GM18868 (cell line): ENCODE results near the gene MAST4.

ENCODE experiments used
- ATAC-seq: cut with Tn5 transposase; IDR thresholded peaks from one replicate; pipeline ENCODE4 v1.9.1; 2021; ENCODE audit warnings: mild to moderate bottlenecking, moderate library complexity; ENCODE audit not compliant: unreplicated experiment

The MAST4 gene

DNA sequence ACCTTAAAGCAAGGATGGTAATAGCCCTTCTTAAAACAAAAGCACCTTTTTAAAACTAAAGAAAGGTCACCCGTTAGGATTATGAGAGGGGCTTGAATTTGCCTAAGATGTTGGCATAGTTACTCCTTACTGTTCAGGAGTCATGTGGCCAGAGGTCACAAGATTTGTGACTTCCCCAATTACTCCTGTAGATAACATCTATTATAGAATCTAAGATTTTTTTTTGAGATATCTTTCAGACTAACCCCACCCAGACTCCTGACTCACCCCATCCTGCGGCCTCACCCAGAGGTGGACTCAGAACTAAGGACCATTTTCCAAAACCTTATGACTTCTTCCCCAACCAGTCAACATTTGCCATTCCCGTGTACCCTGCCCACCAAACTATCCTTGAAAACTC, 598.0 kb downstream of the MAST4 start:
- ATAC-seq, result no peak

DNA sequence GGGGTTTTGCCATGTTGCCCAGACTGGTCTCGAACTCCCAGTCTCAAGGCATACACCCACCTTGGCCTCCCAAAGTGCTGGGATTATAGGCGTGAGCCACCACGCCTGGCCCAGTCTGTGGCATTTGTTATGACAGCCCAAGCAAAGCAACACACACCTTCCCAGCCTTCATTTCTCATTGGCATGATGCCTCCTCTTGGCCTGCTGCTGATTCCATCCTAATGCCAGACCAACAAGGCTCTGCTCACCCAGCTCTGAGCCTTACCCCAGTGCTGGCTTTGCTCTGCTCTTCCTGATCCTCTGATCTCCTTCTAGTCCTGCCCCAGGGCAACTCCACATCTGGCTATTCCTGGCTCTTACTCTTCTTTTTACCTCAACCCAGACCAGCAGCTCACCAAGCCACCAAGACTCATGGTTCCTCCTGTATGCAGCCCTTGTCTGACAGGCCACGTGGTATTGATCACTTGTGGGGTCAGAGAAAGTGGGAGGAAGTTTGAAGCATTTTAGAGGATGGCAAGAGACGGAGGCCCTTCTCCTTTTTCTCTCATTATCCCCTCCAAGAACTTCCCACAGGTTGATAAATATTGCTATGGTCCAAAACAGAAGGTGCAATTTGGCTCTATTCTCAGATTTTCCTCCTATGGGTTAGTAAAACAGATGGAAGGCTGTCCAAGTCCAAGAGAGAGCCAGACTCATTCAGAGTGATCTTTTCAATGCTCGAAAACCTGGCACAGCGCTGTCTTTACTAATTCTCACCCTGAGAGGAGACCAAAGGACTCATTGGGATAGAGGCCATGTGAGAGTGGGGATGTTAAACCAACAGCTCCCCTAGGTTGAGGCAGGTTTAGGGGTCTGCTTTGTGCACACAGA, 599.4 kb downstream of the MAST4 start:
- ATAC-seq, result no peak

GRCh38 chr5:67196537-67197059, 600.4 kb downstream of the MAST4 start, which contains the start of gene CD180:
CD180 (minus strand) TSS chr5:67196799; CDS start chr5:67196641, 158 bp downstream.
- ATAC-seq, result no peak

DNA sequence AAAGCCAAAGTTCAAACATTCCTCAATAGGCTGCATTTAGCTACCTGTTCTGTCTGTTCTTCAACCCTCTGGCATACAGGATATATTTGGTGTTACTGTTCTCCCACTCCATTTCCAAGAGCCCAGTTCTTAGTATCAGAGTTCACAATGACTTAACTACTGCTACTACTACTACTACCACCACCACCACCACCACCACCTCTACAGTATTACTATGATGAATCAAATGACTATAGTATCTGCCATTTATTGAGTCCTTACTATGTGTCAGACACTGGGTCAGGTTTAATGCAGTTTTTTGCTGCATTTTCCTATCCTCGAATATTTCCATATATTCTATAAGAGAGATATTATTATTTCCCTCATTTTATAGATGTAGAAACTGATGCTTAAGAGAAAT, 601.3 kb downstream of the MAST4 start:
- ATAC-seq, result no peak

- ATAC-seq, result no peak
Measured at GRCh38 chr5:67198917-67199316, 602.7 kb downstream of the MAST4 start.

DNA sequence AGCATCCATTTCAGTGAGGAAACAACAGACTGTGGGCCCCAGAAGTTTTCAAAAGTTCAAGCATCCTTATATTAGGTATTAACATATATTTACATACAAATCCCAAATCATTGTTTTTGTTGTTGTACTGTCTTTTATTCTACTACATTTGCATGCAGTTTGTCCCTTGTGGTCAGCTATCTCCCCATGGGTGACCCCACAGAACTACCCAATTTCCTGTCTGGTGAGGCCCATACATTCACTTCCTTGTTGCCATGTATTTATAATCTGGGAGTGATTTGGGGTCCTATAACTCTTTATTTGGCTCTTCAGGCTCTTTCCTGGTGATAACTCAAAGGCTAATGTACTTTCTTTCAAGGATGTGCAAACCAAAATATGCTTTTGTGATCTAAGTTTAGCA, 603.7 kb downstream of the MAST4 start:
- ATAC-seq, result no peak

DNA sequence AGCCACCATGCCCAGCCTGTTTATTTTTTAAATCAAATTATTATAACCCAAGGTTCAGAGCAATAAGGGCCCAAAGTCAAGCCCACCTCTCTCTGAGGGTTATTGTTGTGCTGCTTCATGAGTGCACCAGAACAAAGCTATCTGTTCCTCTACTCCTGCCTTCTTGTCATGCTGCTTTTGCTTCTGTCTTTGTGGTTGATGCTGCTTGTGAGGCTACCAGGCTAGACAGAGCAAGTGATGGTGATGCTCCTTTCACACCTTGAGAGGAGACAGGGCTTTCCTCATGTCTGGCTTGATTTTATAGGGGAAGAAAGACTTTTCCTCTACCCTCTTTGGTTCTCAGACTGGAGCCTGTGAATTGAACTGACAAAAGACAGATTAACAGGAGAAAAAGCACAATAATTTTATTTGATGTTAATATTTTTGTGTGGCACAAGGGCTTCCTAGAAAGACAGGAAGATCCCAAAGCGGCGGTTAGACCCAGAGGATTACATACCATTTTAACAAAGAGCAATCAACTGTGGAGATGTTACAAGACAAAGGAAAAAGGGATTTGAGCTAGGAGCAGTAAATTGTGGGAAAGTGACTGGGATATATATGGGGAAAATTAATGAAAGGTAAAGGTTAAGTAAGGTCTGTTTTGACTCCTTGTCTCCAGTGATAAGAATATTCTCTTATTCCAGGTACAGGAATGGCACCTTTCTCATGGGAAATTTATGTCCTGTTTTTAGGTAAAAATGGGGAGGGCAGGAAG, 604.8 kb downstream of the MAST4 start:
- no peak for ATAC-seq

GRCh38 chr5:67201897-67202549, 605.8 kb downstream of the MAST4 start:
- peak; percentile 21 for ATAC-seq

DNA sequence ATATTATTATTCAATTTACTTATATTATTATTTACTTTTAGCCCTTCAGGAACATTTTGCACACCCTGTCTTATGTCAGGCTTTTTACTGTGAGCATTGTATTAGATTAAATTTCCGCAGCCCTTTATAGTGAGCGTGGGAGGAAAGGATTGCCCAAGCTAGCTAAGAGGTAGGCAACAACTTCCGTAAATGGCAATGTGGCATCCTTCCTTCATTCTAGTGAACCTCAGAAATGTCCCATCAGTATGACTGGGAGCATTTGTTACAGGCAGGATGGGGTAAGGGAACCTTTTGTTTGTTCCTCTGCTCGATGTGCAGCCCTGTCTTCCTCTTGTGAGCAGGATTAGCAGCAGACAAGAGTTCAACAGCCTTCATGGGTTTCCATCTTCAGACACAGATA, 606.6 kb downstream of the MAST4 start:
- no peak for ATAC-seq

DNA sequence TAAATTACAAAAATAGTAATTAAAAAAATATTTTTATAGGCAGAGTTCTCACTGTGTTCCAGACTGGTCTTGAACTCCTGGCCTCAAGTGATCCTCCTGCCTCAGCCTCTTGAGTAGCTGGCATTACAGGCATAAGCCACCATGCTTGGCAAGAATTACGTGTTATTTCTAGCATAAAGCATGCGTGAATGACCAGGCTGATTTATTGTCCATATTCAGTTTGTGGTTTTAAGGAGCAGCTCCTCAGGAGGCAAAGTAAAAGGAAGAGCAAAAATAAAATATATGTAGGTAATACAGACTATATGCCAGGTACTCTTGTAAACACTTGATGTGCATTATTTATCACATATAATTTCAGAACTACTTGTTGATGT, 607.5 kb downstream of the MAST4 start:
- ATAC-seq, result no peak

DNA sequence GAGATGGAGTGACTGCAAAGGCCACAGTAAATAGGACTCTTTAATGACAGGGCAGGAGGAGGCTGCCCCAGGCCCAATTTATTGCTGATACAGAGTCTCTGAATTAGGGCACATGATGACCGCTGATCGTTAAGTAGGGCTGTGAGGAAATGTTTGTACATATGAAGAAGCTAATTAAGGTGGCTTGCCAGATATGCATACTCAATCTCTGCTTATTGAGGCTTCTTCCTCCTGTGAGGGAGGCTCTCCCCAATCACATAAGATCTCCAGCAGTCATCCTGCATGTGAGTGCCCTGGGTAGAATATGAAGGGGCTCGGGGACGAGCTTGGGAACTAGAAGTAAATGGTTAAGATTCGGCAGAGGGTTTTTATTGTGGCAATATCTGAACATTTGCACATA, 608.6 kb downstream of the MAST4 start:
- no peak for ATAC-seq

- ATAC-seq, result no peak
Measured at GRCh38 chr5:67205981-67206380, 609.8 kb downstream of the MAST4 start.

- ATAC-seq, result peak; percentile 21
Measured at GRCh38 chr5:67206461-67206860, 610.3 kb downstream of the MAST4 start.

- ATAC-seq, result peak; percentile 78
Measured at GRCh38 chr5:67206929-67207328, 610.7 kb downstream of the MAST4 start.

- no peak for ATAC-seq
Measured at GRCh38 chr5:67208403-67208802, 612.2 kb downstream of the MAST4 start.

DNA sequence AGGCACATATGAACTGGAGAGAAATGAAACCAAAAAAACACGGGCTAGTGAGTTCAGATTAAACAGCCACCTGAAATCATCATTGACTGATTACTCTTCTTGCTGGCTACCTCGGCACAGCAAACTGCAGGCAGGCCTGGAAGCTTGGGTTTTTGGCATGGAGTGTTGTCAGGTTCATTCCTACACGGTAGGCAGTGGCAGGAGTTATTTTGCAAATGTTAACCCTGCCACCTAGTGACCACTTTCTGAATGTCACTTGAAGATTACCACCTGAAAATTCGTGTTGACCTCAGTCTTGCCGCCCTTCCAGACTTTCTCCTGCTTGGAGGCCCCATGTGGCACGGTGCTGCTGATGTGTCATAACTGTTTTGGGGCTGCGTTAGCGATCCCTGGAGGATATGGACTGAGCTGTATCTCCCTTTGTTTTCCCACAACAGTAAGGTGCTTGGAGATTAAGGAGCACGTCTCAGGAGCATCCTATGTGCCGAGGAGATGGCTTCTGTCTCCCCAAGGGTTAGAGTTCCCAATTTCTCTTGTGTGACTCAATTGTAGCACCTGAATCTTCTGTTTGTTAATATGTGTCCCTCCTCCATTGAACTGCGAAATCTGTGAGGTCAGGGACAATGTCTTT, 613.1 kb downstream of the MAST4 start:
- ATAC-seq, result peak; percentile 27

DNA sequence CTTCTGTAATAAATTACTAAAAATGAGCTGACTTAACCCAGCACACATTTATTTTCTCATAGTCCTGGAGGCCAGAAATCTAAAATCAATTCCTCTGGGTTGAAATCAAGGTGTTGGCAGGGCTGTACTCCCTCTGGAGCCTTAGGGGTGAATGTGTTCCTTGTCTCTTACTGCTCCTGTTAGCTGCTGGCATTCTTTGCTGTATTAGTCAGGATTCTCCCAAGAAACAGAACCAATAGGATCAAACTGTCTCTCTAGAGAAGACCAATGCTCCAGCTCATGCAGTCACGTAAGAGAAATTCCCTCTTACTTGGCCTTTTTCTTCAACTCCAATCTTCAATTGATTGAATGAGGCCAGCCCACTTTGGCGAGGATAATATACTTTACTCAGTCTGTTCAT, 615.7 kb downstream of the MAST4 start:
- ATAC-seq, result no peak

DNA sequence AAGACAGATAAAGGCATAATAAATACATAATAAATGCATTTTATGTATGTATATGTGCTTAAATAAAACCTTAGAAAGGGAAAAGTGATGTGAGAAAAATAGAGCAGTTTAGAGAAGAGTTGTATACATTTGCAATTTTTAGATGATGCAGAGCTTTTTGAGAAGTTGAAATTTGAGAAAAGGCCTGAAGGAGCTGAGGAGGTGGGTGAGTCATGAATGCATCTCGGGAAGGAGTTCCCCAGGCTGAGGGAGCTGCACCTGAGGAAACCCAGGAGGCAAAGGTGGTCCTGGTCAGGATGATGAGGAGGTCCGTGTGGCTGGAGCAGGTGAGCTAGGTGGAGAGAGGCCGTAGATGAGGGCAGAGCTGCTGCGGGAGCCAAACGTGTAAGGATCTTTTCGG, 617.8 kb downstream of the MAST4 start:
- no peak for ATAC-seq

GRCh38 chr5:67214707-67215447, 618.7 kb downstream of the MAST4 start:
- no peak for ATAC-seq
